Activated naive CD4-positive, alpha-beta T cell (primary cell): Measurements from ENCODE around the gene UBE2C.

Source experiments
- DNase-seq, 4 experiments: peaks; one replicate each; lab custom pipeline; 2025; lab: John Stamatoyannopoulos, UW

UBE2C gene

DNA sequence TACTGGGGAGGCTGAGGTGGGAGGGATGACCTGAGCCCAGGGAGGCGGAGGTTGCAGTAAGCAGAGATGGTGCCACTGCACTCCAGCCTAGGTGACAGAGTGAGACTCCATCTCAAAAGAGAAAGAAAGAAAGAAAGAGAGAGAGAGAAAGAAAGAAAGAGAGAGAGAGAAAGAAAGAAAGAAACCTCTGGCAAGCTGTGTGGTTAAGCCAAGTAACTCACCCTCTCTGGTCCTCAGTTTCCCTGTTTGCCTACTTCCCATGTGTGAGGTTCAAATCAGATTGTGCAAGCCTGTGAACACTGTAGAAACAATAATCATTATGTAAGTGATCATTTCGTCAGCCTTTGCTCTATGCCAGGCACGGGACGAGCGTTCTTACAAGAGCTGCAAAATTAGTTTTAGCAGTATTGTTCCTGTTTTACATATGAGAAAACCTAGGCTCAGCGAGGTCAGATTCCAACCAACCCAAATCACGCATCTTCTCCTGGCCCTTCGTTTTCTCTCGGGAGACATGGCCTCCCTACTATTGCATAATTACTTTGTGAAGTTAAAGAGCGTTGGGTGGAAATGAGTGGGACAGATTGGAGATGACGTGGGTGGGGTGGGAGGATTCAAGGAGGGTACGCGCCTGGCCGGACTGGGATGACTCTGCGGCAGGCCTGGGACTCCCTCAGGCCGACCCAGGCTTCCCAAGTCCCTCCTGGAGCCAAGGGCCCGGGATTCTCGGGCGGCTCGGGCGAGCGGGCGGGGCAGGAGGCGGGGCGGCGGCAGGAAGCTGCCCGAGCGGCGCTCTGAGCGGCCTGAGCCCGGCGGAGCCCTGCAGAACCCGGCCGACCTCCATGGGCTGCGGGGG is 20.8 kb downstream of the UBE2C start, which contains the start of gene SNX21:
Gene SNX21, plus strand, starts transcription at position 770 of the 853 bp plus-strand sequence. CDS start 121 bp downstream, outside the sequence.
- peak in 1 of 4 experiments; percentile 26 for DNase-seq

DNA sequence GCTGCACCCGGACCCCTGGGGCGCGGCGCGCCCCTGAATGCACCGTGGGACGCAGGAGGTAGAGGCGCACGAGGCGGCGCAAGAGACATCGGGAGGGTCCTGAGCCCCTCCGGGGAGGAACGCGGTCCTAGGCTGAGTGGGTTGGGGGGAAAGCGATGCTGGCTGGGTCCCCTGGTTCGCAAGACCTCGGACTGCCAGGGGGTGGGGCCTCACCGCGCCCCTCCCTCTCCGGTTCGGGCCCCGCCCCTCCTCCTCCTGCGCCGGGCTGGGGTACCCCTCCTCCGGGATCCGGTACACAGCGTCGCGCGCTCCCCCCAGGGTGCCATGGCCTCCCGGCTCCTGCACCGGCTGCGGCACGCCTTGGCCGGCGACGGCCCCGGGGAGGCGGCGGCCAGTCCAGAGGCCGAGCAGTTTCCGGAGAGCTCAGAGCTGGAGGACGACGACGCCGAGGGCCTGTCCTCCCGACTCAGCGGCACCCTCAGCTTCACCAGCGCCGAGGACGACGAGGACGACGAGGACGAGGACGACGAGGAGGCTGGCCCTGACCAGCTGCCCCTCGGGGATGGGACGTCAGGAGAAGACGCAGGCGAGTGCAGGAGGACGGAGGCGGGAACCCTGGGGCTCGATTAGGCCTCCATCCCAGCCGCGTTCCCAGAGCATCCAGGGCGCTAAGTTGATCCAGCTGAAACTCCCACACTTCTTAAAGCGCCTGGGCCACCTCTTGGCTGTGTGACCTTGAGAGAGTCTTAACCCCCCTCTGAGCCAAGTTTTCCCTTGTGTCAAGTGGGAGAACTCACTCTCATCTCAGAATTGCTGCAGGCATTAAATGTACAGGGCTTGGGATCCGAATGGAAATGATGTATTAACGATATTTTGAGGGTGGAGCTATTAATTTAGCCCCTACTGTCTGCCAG is 21.7 kb downstream of the UBE2C start:
- peak in 2 of 4 experiments; percentile 26 to 49 for DNase-seq

DNA sequence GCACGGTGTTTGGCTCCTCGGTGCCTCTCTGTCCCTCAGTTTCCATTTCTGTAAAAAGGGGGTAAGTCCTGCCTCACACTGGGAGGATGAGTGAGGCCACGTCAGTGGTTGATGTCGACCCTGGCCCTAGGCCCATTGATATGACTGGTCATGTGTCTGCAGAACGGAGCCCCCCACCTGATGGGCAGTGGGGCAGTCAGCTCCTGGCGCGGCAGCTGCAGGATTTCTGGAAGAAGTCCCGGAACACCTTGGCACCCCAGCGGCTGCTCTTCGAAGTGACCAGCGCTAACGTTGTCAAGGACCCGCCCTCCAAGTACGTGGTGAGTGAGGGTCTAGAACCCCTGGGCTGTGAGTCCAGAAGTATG is 22.3 kb downstream of the UBE2C start:
- no peak for DNase-seq

GRCh38 chr20:45835329-45835765 is 22.9 kb downstream of the UBE2C start:
- DNase-seq, result no peak

- no peak for DNase-seq
Measured at GRCh38 chr20:45835825-45836224, 23.4 kb downstream of the UBE2C start.

- DNase-seq, result no peak
Measured at GRCh38 chr20:45836841-45837240, 24.4 kb downstream of the UBE2C start.

DNA sequence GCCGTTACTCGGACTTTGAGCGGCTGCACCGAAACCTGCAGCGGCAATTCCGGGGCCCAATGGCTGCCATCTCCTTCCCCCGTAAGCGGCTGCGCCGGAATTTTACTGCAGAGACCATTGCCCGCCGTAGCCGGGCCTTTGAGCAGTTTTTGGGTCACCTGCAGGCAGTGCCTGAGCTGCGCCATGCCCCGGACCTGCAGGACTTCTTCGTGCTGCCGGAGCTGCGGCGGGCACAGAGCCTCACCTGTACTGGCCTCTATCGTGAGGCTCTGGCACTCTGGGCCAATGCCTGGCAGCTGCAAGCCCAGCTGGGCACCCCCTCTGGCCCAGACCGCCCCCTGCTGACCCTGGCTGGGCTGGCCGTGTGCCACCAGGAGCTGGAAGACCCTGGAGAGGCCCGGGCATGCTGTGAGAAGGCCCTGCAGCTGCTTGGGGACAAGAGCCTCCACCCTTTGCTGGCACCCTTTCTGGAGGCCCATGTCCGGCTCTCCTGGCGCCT is 28.3 kb downstream of the UBE2C start:
- no peak for DNase-seq

DNA sequence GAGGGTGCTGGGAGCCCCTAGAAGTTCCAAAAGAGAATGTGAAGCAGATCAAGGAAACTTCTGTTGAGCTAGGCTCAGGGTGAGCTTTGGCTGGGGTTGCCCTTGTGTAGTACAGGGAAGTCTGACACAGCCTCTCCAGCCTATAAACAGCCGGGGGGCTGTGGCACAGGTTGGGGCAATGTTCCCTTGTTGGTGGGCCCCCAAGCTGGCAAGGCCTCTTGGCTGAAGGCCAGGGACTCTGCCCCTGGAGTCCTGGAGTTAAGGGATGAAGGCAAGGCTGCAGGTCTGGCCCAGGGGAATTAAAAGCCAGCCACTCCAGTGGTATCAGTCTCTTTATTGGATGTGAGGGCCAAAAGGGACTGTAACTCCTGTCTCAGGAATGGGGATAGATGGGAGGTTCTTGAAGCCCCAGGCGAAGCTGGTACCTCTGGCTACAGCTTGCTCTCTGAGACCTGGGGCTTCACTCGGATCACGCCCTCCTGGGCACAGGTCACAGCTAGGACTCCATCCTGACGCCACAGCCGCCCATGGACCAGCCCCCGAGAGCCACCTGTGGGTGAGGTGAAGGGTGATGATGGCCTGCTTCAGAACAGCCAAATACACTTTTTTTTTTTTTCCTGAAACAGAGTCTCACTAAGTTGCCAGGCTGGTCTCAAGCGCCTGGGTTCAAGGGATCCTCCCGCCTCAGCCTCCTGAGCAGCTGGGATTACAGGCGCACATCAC is 29.1 kb downstream of the UBE2C start:
- no peak for DNase-seq

- DNase-seq, result no peak
Measured at GRCh38 chr20:45842169-45842812, 29.8 kb downstream of the UBE2C start.

DNA sequence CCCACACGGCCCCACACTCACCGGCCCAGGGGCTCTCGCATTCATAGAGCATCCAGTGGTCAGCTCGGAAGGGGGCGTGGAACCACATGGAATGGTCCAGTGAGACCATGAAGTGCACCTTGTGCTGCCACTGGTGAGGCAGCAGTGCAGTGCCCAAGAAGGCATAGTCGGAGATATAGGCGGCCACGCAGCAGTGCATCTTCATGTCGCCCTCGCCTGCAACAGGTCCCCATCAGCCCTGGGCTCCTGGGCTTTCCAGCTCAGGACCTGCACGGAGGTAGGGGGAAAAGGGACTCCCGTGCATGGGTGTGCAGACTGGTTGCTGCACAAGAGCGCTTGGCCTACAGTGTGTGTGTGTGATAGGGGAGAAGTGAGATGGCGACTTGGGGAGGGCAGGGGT is 31.1 kb downstream of the UBE2C start:
- DNase-seq, result no peak

- DNase-seq, result no peak
Measured at GRCh38 chr20:45845452-45845851, 33.0 kb downstream of the UBE2C start.

GRCh38 chr20:45848421-45848820 is 36.0 kb downstream of the UBE2C start:
- no peak for DNase-seq

DNA sequence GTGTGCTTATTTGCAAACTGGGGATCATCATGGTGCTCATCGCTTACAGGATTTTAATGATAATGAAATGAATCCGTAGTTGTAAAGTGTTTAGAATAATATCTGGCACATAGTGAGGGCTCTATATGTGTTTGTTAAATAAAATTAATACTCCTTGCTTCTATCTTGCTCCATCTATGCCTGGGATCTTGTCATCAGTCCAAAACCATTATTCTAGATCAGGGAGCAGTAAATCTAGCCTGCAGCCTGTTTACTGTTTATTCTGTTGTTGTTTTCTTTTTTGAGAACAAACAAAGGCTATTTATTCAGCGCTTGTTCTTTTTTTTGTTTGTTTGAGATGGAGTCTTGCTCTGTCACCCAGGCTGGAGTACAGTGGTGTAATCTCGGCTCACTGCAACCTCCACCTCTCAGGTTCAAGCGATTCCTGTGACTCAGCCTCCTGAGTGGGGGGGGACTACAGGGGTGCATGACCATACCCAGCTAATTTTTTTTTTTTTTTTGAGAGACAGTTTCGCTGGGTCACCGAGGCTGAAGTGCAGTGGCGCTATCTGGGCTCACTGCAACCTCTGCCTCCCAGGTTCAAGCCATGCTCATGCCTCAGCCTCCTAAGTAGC is 36.6 kb downstream of the UBE2C start:
- no peak for DNase-seq

DNA sequence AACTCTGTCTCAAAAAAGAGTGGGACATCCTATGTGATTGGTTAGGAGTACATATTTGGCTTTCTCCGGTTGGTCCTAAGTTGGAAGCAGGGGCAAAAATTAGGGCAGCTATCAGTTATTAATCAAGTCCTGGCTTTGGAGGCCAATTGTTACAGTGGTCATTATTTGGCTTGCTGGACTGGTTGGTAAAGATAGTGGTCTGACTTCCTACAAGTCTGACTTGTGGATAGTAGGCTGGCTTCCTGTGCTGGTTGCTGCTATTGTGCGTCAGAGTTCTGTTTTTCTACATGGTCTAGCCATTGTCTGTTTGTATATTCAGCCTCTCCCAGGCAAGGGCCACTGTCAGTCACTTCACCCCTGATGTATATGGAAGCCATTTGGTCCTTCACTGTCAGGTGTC is 37.8 kb downstream of the UBE2C start:
- no peak for DNase-seq

DNA sequence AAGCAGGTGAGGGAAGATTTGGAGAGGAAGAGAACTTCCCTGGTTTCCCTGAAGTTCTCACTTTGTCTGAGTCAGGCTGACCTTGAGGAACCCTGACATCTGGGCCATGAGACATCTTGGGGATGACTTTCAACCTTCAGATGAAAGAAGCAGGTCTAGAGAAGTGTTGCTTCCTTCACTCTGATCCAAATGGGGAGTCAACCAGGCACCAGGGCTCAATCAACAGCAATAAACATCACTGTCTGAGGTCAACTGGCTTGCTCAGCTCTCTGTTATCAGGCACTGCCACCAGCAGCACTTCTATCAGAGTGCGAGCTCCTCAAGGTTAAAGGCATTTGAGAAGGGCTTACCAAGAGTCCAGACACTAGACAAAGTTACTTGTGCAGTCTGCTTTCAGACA is 38.5 kb downstream of the UBE2C start:
- DNase-seq, result no peak

GRCh38 chr20:45851501-45851900 is 39.1 kb downstream of the UBE2C start:
- DNase-seq, result no peak

DNA sequence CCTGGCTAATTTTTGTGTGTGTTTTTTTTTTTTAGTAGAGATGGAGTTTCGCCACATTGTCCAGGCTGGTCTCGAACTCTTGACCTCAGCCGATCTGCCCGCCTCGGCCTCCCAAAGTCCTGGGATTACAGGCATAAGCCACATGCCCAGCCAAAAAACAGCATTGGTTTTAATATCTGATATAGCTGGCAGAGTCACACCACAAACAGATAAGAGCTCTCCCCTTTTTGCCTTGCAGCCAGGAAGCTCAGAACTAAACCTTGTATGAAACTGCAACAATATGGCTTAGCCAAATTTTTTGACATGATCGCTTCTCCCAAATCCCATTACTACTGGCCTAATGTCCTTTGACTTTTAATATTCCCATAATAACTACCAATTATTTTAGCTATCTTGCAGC is 39.9 kb downstream of the UBE2C start:
- no peak for DNase-seq

DNA sequence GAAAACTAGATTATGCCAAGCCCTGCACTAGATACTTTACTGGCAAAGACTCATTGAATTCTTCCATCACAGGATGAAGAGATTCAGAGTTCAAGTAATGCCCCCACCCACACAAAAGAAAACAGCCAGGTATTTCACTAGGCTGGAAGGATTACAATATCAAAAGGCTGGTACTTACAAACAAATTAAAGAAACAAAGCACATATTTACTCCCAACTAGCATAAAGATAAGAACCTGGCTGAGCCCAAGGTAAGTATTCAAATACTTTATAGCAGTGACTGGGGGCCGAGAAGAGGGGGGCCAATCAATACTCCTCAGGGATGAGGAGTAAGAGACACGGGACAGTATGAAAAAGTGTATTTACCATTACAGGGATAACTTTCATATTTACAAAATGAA is 41.0 kb downstream of the UBE2C start:
- no peak for DNase-seq

GRCh38 chr20:45857114-45857881 is 44.9 kb downstream of the UBE2C start, which contains the start of the genes ACOT8 and ZSWIM3:
Gene ACOT8, minus strand, starts transcription at chr20:45857392. Its CDS starts 77 bp downstream, at chr20:45857315.
Gene ZSWIM3, plus strand, starts transcription at chr20:45857614. Its CDS starts 212 bp downstream, at chr20:45857826.
- peak; percentile 44 to 74 (median 66) for DNase-seq

DNA sequence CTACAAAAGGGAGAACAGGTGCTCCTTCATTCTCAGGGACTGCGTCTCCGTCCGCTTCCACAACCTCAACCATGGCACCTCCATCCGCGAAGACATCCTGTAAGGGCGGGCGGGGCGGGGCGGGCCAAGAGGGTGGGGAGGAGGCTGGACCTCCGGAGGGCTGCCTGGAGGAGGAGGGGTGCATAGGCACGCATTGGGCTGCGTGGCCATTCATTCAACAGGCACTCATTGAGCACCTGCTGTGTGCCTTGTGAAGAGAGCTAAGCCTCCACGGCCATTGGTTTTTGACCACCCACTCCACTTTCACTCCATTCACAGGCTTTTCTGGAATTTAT is 45.4 kb downstream of the UBE2C start:
- DNase-seq, result peak in 2 of 4 experiments; percentile 32 to 46
